A549 (cell line): Measurements from ENCODE around the gene RTEL1. TPM values are rescaled to one million over a fixed set of nuclear protein-coding genes. Genes with fewer than 3 reads are reported as not detected.

Experiments
- ATAC-seq, 2 experiments: fragments of 200-7000 bp in 1 of 2; fragments of >200 bp in 1 of 2; cut with Nextera tagmentation in 1 of 2; cut with Tn5 transposase in 1 of 2; 3 replicates each; pipeline versions ENCODE4 v1.8.0 to v1.9.1; 2018 to 2020; ENCODE audit warnings: mild to moderate bottlenecking in 1 of 2, moderate library complexity in 1 of 2
- CTCF ChIA-PET: fragments of 300-600 bp; sonication (Branson Sonifier 250); formaldehyde crosslinking; extraction: SDS; loops from one replicate; lab custom pipeline; 2021; ENCODE audit warnings: antibody characterized with exemption, inconsistent platforms; lab: Yijun Ruan, JAX
- POLR2A ChIA-PET: fragments of 350-600 bp; formaldehyde crosslinking; extraction: SDS; loops from one replicate; lab custom pipeline; 2021; ENCODE audit warnings: antibody characterized with exemption, inconsistent platforms; lab: Yijun Ruan, JAX
- DNase-seq, 2 experiments: peaks; one replicate each; pipeline versions ENCODE4 v3.0.0 to v3.0.0-alpha.2; 2011 to 2016; ENCODE audit warnings: low read depth in 1 of 2, low spot score in 1 of 2
- FAIRE-seq: peaks from 2 replicates; lab custom pipeline; 2011; peaks lifted over from hg19 to GRCh38; lab: Jason Lieb, UNC
- H3K27ac ChIP-seq, 2 experiments: fragments of >200 bp; sonication (Bioruptor Twin); formaldehyde crosslinking; 3 replicates each; pipeline ENCODE4 v1.5.1; 2016 to 2017
- H3K4me1 ChIP-seq: fragments of >200 bp; sonication (Bioruptor Twin); formaldehyde crosslinking; 3 replicates; pipeline ENCODE4 v1.6.1; 2016
- H3K4me2 ChIP-seq: fragments of >200 bp; sonication (Bioruptor Twin); formaldehyde crosslinking; 3 replicates; pipeline ENCODE4 v1.6.1; 2016
- H3K4me3 ChIP-seq: fragments of >200 bp; sonication (Bioruptor Twin); formaldehyde crosslinking; 3 replicates; pipeline ENCODE4 v1.5.1; 2016
- H3K9me3 ChIP-seq: fragments of >200 bp; sonication (Bioruptor Twin); formaldehyde crosslinking; 3 replicates; pipeline ENCODE4 v1.6.1; 2016
- CEBPB ChIP-seq, 2 experiments: fragments of >200 bp in 1 of 2; sonication (Bioruptor Twin) in 1 of 2; formaldehyde crosslinking in 1 of 2; IDR thresholded peaks; 2 replicates each; pipeline ENCODE4 v1.6.1; 2012 to 2016
- CHD2 ChIP-seq: fragments of 150-350 bp; IDR thresholded peaks from 2 replicates; pipeline ENCODE4 v1.6.1; 2014; ENCODE audit warnings: low read length; ENCODE audit not compliant: partially characterized antibody
- CTCF ChIP-seq: fragments of >200 bp; sonication (Bioruptor Twin); formaldehyde crosslinking; IDR thresholded peaks from 3 replicates; pipeline ENCODE4 v1.5.1; 2016
- EHMT2 ChIP-seq: fragments of 200-600 bp; sonication (generic); IDR thresholded peaks from 2 replicates; pipeline ENCODE4 v1.6.1; 2016; ENCODE audit warnings: antibody characterized with exemption, low read depth, mild to moderate bottlenecking, moderate library complexity
- ELK1 ChIP-seq: fragments of 150-350 bp; IDR thresholded peaks from 2 replicates; pipeline ENCODE4 v1.6.1; 2014; ENCODE audit warnings: low read depth, mild to moderate bottlenecking, low read length
- ESRRA ChIP-seq: fragments of 150-350 bp; IDR thresholded peaks from 2 replicates; pipeline ENCODE4 v1.6.1; 2014; ENCODE audit warnings: mild to moderate bottlenecking, low read length, borderline replicate concordance
- FOSB ChIP-seq: fragments of 250-450 bp; sonication (Bioruptor Pico); IDR thresholded peaks from 2 replicates; pipeline ENCODE4 v1.5.0; 2020; ENCODE audit warnings: mild to moderate bottlenecking, moderate library complexity
- FOXS1 ChIP-seq: fragments of 250-450 bp; sonication (Bioruptor Pico); IDR thresholded peaks from 2 replicates; pipeline ENCODE4 v1.5.0; 2020; ENCODE audit warnings: mild to moderate bottlenecking, moderate library complexity
- HOXA7 ChIP-seq: fragments of 250-450 bp; sonication (Bioruptor Pico); IDR thresholded peaks from 2 replicates; pipeline ENCODE4 v1.5.0; 2020; ENCODE audit warnings: mild to moderate bottlenecking, moderate library complexity
- HOXB13 ChIP-seq: fragments of 250-450 bp; sonication (Bioruptor Pico); IDR thresholded peaks from 2 replicates; pipeline ENCODE4 v1.5.0; 2020; ENCODE audit warnings: low read depth, mild to moderate bottlenecking, moderate library complexity
- JUN ChIP-seq, 2 experiments: fragments of >200 bp; sonication (Bioruptor Twin); formaldehyde crosslinking; IDR thresholded peaks; 2 replicates in 1 of 2; 3 replicates in 1 of 2; pipeline ENCODE4 v1.6.1; 2016 to 2017
- KDM1A ChIP-seq: fragments of 200-600 bp; sonication (generic); IDR thresholded peaks from 2 replicates; pipeline ENCODE4 v1.6.1; 2016; ENCODE audit warnings: low read depth, mild to moderate bottlenecking
- MAX ChIP-seq: IDR thresholded peaks from 2 replicates; pipeline ENCODE4 v1.6.1; 2012
- MYC ChIP-seq: IDR thresholded peaks from 2 replicates; pipeline ENCODE4 v1.6.1; 2012; ENCODE audit warnings: mild to moderate bottlenecking, inconsistent platforms, low read length, improper control_type of control experiment, borderline replicate concordance
- NPAS2 ChIP-seq: fragments of 250-450 bp; sonication (Bioruptor Pico); IDR thresholded peaks from 2 replicates; pipeline ENCODE4 v1.8.0; 2022; ENCODE audit warnings: mild to moderate bottlenecking, moderate library complexity, borderline replicate concordance
- NR3C1 ChIP-seq: fragments of >200 bp; sonication (Bioruptor Twin); formaldehyde crosslinking; IDR thresholded peaks from 3 replicates; pipeline ENCODE4 v1.6.1; 2017
- RARB ChIP-seq: fragments of 250-450 bp; sonication (Bioruptor Pico); IDR thresholded peaks from 2 replicates; pipeline ENCODE4 v1.8.0; 2021; ENCODE audit warnings: mild to moderate bottlenecking, moderate library complexity
- REST ChIP-seq: fragments of 200-600 bp; sonication (generic); IDR thresholded peaks from 2 replicates; pipeline ENCODE4 v1.6.1; 2016; ENCODE audit warnings: antibody characterized with exemption, mild to moderate bottlenecking, moderate library complexity
- TFCP2L1 ChIP-seq: fragments of 250-450 bp; sonication (Bioruptor Pico); IDR thresholded peaks from 2 replicates; pipeline ENCODE4 v1.5.0; 2021; ENCODE audit warnings: mild to moderate bottlenecking
- ZC3H11A ChIP-seq: fragments of 450-650 bp; IDR thresholded peaks from 2 replicates; pipeline ENCODE4 v1.6.1; 2014; ENCODE audit warnings: antibody characterized with exemption, mild to moderate bottlenecking
- ZNF302 ChIP-seq: fragments of 250-450 bp; sonication (Bioruptor Pico); IDR thresholded peaks from 2 replicates; pipeline ENCODE4 v1.9.0; 2021; ENCODE audit warnings: inconsistent platforms, mild to moderate bottlenecking, moderate library complexity
- WGBS: methylation state at CpG from one replicate; pipeline ENCODE4 v1.1.6; 2017; ENCODE audit errors: missing lambda C conversion rate; 5-methylcytosine and 5-hydroxymethylcytosine counted together
- polyA plus RNA-seq, 4 experiments: library from polyadenylated mRNA; depleted of rRNA in 3 of 4; stranded (reverse); fragments of >200 nt; fragmentation: RNase III in 1 of 4; extraction: RNeasy Plus Mini Kit Qiagen cat#74134 plus additional on column Dnase treatment in 1 of 4; gene quantifications; 2 replicates in 3 of 4; 3 replicates in 1 of 4; pipeline ENCODE4 v1.2.3, GENCODE V29; 2011 to 2017

Gene RTEL1
- polyA plus RNA-seq, 2 of the 4 experiments (the other 2 are of a cell fraction) = 11.3 to 12.6 TPM

- POLR2A ChIA-PET = interaction anchor here (0.6 kb wide), 1 partner anchor 200 kb away, joined by 3 read pairs; no protein-coding TSS in a partner anchor
- no peak for TF ChIP-seq JUN (IDR thresholded peaks at IDR 0.05)
- TF ChIP-seq KDM1A = no peak
- no peak for TF ChIP-seq ZNF302 (CRISPR knock-in tag)
- TF ChIP-seq MYC = no peak
- TF ChIP-seq NPAS2 (CRISPR knock-in tag) = no peak
- no peak for TF ChIP-seq FOSB (CRISPR knock-in tag)
- no peak for TF ChIP-seq CTCF
- TF ChIP-seq EHMT2 = no peak
- TF ChIP-seq HOXB13 (CRISPR knock-in tag) = no peak
- no peak for TF ChIP-seq ELK1
- no peak for TF ChIP-seq CEBPB (IDR thresholded peaks at IDR 0.05)
- TF ChIP-seq HOXA7 (CRISPR knock-in tag) = no peak
- no peak for TF ChIP-seq MAX
- TF ChIP-seq REST = no peak
- TF ChIP-seq CHD2 = no peak
- no peak for TF ChIP-seq TFCP2L1 (CRISPR knock-in tag)
- no peak overlapping the region for H3K4me2 ChIP-seq
- no peak overlapping the region for H3K4me3 ChIP-seq
- no peaks in the 10 kb centered on the region for H3K9me3 ChIP-seq
- CTCF ChIA-PET = interaction anchor here (0.8 to 1.4 kb wide), 2 partner anchors 124 to 167 kb away, joined by 3 read pairs; partner anchors contain the start of gene PTK6
- no peak for FAIRE-seq
- DNase-seq = no peak
- no peak overlapping the region for H3K27ac ChIP-seq
- no peak for ATAC-seq
- H3K4me1 ChIP-seq = peaks cover 30% of the 10 kb centered on the region
- WGBS = 85% methylated on average over 6 of the region's 6 CpGs
Observed at GRCh38 chr20:63704749-63705117, 46.6 kb downstream of the RTEL1 start.

- H3K27ac ChIP-seq = no peak overlapping the region; a peak in 1 of 6 replicates
- FAIRE-seq = no peak
Observed at GRCh38 chr20:63705232-63706026, 47.3 kb downstream of the RTEL1 start.

More at GRCh38 chr20:63705232-63706026, 47.3 kb downstream of the RTEL1 start:
- ChIA-PET POLR2A (interaction anchor here (0.6 kb wide), 1 partner anchor 199 kb away, joined by 3 read pairs; no protein-coding TSS in a partner anchor), CTCF (interaction anchor here (0.7 to 1.5 kb wide), 5 partner anchors 8 to 168 kb away, joined by 3 to 7 read pairs (median 3); partner anchors contain the start of gene PTK6)
- Histone ChIP-seq H3K4me3 (no peak overlapping the region), H3K4me1 (peaks cover 26% of the 10 kb centered on the region), H3K4me2 (no peak overlapping the region; the same call in 2 of the 3 replicates), H3K9me3 (no peaks in the 10 kb centered on the region)
- no peak for TF ChIP-seq FOXS1 (CRISPR knock-in tag)
- no peak for TF ChIP-seq RARB (CRISPR knock-in tag)
- no peak for TF ChIP-seq ESRRA
- TF ChIP-seq ZC3H11A = no peak
- TF ChIP-seq MYC = no peak
- TF ChIP-seq NR3C1 = no peak
- no peak for TF ChIP-seq FOSB (CRISPR knock-in tag)
- WGBS = 82% methylated on average over 8 of the region's 8 CpGs
- ATAC-seq (no peak), DNase-seq (no peak)
